GM18909 (cell line): ENCODE measurements around the gene SLC25A30.

Source experiments
- ATAC-seq: cut with Tn5 transposase; IDR thresholded peaks from one replicate; pipeline ENCODE4 v1.9.1; 2021; ENCODE audit warnings: mild to moderate bottlenecking; ENCODE audit not compliant: unreplicated experiment, poor library complexity

The SLC25A30 gene, protein sequence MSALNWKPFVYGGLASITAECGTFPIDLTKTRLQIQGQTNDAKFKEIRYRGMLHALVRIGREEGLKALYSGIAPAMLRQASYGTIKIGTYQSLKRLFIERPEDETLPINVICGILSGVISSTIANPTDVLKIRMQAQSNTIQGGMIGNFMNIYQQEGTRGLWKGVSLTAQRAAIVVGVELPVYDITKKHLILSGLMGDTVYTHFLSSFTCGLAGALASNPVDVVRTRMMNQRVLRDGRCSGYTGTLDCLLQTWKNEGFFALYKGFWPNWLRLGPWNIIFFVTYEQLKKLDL

DNA sequence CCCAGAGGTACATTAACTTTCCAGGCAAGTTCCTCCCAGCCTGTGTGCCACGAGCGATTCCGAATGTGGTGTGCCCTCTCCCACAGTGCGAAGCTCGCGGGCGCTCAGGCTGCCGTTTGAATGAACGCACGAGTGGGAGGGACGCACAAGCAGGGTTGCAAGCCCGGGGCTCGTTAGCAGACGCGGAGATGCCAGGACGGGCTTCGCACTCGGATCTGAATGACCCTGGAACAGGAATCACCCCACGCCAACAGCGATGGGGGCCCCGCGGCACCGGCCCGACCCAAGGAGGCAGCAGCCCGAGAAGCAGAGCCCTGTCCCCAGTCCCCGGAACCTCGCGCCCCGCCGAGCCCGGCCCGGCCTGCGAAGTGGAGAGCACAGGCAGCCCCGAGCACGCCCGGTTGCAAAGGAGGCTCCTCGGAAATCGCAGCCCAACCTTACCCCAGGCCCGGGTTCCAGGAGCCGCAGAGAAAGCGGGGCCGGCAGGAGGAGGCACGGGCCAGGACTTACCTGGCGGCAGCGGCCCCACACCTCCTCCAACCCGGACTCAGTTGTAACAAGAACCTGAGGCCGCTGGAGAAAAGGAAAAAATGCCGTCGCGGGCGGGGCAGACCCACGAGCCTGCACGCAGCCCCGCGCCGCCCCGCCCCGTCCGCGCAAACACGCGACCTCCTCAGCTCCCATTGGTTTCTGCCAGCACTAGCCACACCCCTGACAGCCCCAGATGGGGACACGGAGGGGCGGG lies at the start of gene SLC25A30:
TSS of gene SLC25A30 (minus strand) at position 584 of the 745 bp plus-strand sequence. CDS start 6,948 bp downstream, outside the sequence.
- ATAC-seq, result peak; percentile 94

DNA sequence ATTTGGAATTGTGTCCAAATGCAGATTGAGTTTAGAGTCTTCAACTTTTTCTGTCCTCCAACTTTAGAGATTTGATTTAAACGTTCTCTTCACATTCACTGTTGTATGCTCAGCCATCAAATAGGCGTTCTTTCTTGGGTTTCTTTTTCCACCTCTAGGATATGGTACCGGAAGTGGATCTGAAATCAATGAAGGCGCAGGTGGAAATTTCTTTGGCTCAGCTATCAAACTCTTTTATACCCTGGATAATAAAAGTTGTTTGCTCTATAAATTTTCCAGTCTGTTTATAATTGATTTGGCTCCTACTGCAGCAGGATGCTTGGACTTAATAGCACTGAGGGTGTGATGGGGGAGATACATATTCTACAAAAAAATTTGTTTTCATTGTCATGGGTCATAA lies 48.2 kb upstream of the SLC25A30 start:
- ATAC-seq, result no peak

DNA sequence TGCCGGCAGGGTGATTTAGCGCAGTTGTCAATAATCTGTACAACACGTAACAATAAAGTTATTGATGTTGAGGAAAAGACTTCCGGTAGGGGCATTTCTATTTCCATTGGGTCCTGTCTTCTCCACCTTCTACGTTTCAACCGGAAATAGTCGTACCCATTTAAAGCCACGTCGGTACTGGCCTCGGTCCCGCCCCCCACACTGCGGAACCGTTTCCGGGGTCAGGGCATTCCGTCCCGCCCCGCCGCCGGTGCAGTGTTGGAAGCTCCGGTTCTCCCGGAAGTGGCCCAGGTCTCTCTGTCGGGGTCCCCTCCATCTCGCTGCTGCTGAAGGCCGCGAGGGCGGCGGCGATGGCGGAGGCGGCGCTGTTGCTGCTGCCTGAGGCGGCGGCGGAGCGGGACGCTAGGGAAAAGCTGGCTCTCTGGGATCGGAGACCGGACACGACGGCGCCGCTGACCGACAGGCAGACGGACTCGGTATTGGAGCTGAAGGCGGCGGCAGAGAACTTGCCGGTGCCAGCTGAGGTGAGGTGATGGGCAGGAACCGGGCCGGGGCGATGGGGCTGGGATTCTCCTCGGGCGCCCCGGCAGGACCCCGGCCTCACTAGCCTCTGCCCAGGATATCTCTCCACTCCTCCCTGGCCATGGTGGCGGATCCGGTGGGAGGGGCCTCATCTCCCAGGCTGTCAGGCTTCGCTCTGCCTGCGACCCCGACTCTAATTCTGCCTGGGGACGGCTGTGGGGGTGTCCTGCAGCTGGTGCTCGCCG lies 46.7 kb upstream of the SLC25A30 start, which contains the start of gene COG3:
TSS of gene COG3 (plus strand) at position 253 of the 767 bp plus-strand sequence. CDS start at position 351, 98 bp downstream.
- peak; percentile 97 for ATAC-seq

DNA sequence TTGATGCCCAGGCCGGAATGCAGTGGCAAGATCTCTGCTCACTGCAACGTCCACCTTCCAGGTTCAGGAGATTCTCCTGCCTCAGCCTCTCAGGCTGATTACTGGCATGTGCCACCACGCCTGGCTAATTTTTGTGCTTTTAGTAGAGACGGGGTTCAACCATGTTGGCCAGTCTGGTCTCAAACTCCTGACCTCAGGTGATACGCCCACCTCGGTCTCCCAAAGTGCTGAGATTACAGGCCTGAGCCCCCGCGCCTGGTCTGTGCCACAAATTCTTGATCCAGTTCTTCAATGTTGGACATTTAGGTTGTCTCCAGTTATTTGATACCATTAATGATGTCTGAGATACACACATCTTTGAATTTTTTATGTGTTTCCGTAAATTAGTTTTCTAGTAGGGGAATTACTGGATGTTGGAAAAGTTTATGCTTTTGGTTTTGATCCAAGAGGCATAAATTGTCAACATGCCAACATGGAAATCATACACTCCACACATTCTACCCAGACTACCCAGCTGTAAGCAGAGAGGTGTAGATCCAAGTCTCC lies 46.0 kb upstream of the SLC25A30 start:
- ATAC-seq, result no peak

DNA sequence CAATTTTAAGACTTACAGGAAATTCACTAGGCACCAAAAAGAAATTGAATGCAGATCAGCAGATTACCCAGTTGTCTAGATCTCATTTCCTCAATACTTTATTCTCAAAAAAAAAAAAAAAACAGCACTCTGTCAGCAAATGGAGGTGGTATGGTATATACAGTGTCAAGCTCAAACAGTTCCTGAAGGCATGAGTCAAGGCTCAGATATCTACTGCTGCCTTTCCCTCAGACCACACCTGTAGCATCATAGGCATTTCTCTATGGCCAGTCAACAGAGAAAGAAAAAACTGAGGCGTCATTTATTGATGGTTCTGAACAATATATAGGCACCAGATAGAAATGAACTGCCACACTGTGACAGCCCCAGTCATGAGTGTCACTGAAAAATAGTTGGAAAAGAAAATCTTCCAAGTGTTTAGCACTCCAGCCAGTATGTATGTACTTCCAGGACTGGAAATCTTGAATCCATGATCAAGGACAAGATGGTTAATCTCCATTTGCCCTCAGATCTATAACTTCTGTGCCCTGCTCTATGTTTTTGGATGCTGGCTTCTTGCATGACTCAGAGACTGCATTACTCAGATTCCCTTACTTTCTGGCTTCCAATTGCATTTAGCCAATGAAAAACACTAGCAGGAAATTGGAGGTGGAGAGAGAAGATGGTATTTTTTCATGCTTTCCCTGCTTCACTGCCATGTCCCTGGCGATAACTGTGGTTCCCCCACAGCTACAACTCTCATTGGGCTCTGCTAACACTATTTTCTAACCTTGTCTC lies 38.2 kb upstream of the SLC25A30 start:
- ATAC-seq, result no peak

DNA sequence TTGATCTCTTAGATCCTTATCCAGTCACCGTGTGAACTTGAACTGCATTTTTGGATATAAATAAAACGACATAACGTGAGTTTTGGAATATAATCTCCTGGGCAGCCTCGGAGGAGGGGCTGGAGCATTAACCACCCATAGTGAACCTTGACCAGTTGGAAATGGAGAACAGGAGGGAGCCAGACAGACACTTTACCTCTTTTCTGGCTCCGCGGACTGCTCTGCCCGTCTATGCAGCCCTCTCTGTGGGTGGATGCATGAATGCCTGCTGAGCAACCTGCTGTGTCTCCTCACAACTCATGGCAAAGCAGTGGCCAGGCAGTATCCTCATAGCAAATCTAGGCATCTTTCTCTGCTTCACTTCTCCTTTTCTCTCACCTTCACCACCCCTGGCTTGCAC lies 36.0 kb upstream of the SLC25A30 start:
- ATAC-seq, result no peak

DNA sequence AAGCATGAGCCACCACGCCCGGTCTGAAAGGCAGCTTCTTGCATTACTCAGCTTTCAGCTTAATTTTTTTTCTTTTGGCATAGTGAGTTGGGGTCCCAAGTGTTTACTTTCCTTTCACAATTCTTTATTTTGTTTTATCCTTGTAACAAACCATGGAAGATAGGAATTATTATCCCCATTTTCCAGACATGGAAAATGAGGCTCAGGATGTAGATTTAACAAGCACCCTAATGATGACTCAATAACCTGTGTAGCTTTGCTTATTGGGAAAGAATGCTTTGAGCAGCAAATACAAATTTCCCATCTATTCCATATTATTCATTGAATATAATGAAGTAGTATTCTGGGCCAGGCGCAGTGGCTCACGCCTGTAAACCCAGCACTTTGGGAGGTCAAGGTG lies 33.1 kb upstream of the SLC25A30 start:
- no peak for ATAC-seq

DNA sequence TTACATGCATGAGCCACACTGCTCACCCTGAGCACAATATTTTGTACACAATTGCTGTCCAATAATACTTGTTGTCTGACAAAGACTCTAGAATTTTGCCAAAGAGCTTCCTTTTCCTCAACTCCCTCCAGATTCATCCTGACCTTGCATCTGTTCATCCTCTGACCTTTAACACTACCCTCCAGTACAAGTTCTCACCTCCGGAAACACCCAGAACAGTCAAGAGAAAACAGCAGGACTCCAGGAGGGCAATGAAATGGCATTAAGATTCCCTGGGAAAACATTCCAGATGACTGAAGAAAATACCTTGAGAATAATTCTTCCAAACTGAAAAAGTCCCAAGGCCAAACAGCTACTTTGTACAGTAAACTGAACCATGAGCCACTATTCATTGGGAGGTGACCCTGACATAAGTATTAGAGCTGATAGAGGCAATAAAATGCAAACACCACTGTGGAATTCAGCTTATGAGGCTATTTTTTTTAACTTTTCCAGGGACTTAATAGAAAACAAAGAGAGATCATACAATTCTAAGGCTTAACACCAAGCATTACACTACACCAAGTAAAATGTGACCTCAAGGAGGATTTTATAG lies 30.9 kb upstream of the SLC25A30 start:
- no peak for ATAC-seq

DNA sequence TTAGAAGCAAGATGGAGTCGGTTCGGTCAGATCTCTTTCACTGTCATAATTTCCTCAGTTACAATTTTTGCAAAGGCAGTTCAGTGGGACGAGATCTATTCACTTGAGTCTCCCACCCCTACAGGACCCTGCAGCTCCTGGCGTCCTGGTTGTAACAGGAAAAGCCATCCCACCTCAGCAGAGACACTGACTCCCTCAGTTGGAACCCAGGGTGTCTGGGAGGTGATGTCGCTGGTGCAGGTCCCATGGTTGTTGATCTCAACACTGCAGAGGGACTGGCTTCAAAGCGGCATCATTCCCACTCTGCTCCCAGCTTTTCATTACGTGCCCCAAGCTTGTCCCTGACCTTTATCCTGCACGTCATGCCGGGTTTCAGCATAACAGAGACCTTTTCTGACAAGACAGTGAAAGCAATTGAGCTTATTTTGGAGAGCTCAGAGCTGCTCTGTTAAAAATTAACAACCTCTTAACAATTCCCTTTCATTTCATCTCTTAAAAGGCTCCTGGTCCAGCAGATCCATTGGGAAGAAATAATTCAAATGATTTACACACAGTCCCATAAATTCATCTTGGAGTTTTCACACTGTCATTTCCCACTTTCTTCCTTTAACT lies 29.0 kb upstream of the SLC25A30 start:
- no peak for ATAC-seq

DNA sequence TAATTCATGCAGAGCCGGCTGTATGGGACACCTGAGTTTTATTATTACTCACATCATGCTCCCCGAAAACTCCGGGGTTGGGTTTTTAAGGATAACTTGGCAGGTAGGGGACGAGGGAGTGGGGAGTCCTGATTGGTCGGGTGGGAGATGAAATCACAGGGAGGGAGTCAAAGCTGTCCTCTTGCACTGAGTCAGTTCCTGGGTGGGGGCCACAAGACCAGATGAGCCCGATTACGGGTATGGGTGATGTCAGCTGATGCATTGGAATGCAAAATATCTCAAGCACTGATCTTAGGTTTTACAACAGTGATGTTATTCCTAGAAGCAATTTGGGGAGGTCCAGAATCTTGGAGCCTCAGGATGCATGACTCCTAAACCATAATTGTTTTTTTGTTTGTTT lies 28.0 kb upstream of the SLC25A30 start:
- ATAC-seq, result no peak

DNA sequence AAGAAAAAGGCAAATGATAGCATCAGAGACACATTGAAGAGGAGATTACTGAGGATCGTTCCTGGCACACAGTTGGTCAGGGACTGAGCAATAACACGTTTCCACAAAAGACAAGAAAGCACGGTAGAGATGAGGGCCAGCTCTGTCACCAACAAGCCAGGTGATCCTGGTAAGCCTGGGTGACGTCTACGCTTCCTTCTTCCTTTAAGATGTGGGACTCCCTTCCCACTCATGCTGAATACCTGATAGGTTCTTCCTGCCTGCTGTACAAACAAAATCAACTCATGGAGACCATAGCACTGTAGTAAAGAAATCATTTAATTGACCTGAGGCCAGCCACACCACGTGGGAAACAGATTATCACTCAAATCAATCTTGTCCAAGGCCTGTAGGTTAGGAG lies 26.9 kb upstream of the SLC25A30 start:
- ATAC-seq, result no peak

DNA sequence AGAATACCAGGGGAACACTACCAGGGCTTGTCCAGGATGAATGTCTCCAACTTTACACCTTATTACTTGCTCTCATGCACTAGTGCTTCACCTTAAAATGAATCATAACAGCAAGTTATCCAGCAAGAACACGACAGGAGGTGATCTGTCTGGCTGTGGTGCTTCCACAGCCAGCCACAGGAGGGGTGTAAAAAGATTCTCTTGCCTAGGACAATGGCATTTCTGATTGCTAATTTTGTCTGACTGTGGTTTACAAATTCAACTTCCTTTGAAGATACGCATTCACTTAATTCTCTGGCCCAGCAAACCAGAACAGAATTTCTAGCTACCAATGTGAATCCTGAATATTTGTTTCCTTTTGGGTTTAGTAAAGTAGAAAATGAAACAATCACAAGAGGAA lies 23.5 kb upstream of the SLC25A30 start:
- no peak for ATAC-seq

DNA sequence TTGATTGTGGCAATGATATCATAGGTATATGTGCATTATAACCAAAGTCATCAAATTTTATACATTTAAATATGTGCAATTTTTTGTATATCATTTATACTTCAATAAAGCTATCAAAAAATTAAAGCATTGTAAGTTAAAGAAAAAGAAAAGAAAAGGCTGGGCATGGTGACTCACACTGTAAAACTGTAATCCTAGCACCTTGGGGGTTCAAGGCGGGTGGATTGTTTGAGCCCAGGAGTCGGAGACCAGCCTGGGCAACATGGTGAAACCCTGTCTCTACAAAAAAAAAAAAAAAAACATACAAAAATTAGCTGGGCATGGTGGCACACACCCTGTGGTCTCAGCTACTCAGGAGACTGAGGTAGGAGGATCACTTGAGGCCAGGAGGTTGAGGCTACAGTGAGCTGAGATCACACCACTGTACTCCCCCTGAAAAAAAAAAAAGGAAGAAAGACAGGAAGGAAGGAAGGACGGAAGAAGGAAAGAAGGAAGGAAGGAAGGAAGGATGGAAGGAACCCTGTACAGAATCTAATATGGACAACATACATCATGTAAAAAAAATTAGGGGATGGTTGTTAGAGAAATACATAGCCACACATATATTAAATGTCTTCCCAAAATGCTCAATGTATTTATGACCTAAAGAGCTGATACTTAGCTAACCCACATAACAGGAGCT lies 21.7 kb upstream of the SLC25A30 start:
- no peak for ATAC-seq

DNA sequence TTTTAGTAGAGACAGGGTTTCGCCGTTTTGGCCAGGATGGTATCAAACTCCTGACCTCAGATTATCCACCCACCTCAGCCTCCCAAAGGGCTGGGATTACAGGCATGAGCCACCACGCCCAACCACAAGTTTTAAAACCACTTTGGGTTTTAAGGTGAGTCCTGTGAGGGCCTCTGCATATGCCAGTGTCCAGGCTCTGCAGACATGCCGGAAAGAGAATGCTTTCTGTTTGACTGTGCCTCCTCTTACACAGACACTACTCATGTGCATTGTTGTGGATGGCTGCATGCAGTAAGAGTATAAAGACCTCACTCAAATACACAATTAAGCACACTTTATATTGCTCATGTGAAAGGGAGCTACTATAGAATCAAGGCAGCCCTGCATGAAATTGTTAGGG lies 20.8 kb upstream of the SLC25A30 start:
- no peak for ATAC-seq

DNA sequence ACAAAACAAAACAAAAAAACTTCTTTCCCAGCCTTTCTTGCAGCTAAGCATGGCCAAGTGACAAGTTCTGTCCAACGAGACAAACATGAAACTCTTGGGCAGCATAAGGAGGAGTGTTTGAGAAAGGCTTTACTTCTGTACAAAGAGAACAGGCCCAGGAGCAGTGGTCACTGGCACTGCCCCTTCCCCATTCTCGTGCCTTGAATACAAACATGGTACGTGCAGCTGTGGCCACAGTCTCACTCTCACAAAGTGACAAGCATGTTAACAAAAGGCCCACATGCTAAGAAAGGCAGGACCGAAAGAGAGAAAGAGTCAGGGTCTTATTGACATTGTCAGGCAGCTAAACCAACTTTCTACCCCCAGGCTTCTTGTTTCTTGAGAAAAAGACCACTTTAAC lies 19.8 kb upstream of the SLC25A30 start:
- ATAC-seq, result no peak

DNA sequence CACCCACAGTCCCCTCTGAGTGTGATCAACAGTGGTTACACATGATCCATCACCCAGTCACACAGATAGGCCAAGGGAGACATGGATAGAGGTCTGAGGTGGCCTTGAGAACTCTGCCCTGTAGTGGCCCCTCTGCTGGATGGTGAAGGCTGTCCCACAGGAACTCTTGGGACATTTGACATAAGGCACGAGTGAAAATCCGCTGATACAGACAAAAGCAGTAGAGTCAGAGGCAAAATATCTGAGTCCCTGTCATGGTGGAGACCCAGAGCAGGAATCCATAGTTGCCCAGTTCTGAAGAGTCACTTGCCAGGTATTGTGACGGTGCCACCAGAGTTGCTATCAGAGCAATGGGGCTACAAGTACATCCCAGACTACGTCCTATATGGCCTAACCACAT lies 18.8 kb upstream of the SLC25A30 start:
- no peak for ATAC-seq

DNA sequence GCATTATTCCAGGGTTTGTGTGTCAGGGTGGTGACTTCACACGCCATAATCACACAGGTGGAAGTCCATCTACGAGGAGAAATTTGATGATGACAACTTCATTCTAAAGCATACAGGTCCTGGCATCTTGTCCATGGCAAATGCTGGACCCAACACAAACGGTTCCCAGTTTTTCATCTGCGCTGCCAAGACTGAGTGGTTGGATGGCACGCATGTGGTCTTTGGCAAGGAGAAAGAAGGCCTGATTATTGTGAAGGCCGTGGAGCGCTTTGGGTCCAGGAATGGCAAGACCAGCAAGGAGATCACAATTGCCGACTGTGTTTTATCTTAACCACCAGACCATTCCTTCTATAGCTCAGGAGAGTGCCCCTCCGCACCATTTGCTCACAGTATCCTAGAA lies 18.2 kb upstream of the SLC25A30 start:
- no peak for ATAC-seq

DNA sequence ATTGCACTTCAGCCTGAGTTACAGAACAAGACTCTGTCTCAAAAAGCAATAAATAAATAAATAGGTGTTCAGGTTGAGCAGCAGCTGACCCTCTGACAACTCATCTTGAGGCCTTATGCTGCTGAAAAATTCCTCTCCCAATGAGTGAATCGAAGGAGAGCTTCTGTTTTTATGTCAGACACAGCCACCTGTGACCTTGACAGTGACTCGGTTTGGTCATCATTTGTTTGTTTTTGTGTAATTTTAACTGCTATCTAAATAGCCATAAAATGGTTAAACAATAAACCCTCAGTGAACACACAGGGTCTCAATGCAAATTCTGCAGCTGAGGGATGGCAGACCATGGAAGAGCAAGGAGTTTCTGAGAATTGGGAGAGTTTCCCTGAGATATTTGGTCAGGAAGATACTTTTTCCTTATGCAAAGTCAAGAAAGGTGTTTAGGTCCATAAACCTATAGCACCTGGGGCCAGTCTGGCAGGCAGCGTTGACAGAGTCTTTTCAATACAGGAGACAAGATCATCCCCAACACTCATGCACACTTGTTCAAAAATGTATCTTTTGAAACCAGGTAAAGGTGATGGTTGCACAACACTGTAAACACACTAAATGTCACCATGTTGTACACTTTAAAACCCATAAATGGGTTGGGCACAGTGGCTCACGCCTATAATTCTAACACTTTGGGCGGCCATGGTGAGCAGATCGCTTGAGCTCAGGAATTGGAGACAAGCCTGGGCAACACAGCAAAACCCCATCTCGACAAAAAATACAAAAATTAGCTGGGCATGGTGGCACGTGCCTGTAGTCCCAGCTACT lies 16.6 kb upstream of the SLC25A30 start:
- no peak for ATAC-seq
